K562 (cell line): ENCODE measurements around the gene EPB41L4B. TPM values are rescaled to one million over a fixed set of nuclear protein-coding genes. Genes with fewer than 3 reads are reported as not detected.

Experiments
- ATAC-seq: fragments of 200-7000 bp; cut with Tn5 transposase; 3 replicates; pipeline ENCODE4 v1.9.1; 2020; ENCODE audit warnings: moderate library complexity
- BruUV-seq: library from RNA; stranded (reverse); fragments of 400-500 nt; replicated peaks from 2 replicates; lab custom pipeline; 2021; lab: Mats Ljungman, UMichigan
- CTCF ChIA-PET: fragments of 300-600 bp; formaldehyde crosslinking; extraction: SDS; loops from one replicate; lab custom pipeline; 2021; ENCODE audit warnings: low intra/inter-chr PET ratio; lab: Yijun Ruan, JAX
- POLR2A ChIA-PET: fragments of 300-600, 350-650 bp; sonication (Branson Sonifier 250); formaldehyde crosslinking; extraction: SDS; loops from one replicate; lab custom pipeline; 2021; ENCODE audit warnings: antibody characterized with exemption, inconsistent platforms; lab: Yijun Ruan, JAX
- DNase-seq, 4 experiments: peaks; one replicate each; pipeline versions ENCODE4 v3.0.0 to v3.0.0-alpha.2; 2011 to 2018; ENCODE audit warnings: low spot score in 3 of 4, mixed read lengths in 3 of 4; ENCODE audit errors: extremely low read depth in 1 of 4
- FAIRE-seq: peaks from 2 replicates; lab custom pipeline; 2011; peaks lifted over from hg19 to GRCh38; lab: Jason Lieb, UNC
- H2AFZ ChIP-seq: 2 replicates; pipeline ENCODE4 v1.6.0; 2011; ENCODE audit warnings: low read depth, low read length, control low read depth, inconsistent platforms
- H3K27ac ChIP-seq: fragments of 200-600 bp; 3 replicates; pipeline ENCODE4 v1.8.0; 2011; ENCODE audit warnings: low read depth, mild to moderate bottlenecking, control low read depth, inconsistent platforms, low read length, moderate library complexity, mixed read lengths; ENCODE audit errors: extremely low read depth
- H3K27me3 ChIP-seq, 2 experiments: fragments of 300-600 bp in 1 of 2; 2 replicates in 1 of 2; 3 replicates in 1 of 2; pipeline versions ENCODE4 v1.6.0 to v1.8.0; 2011; ENCODE audit warnings: inconsistent platforms in 2 of 2, low read length in 2 of 2, mild to moderate bottlenecking in 1 of 2, mixed read lengths in 1 of 2, moderate library complexity in 1 of 2; ENCODE audit not compliant: control insufficient read depth in 2 of 2, insufficient read depth in 2 of 2
- H3K36me3 ChIP-seq: fragments of 300-600 bp; 3 replicates; pipeline ENCODE4 v1.8.0; 2011; ENCODE audit warnings: mild to moderate bottlenecking, low read length, inconsistent platforms; ENCODE audit not compliant: control insufficient read depth, insufficient read depth
- H3K4me1 ChIP-seq, 2 experiments: fragments of 200-600 bp in 1 of 2; replicated peaks in 1 of 2; 2 replicates in 1 of 2; 3 replicates in 1 of 2; pipeline versions ENCODE4 v1.5.1 to v1.8.0; 2011; ENCODE audit warnings: inconsistent platforms in 2 of 2, low read length in 2 of 2, mild to moderate bottlenecking in 1 of 2, mixed read lengths in 1 of 2, moderate library complexity in 1 of 2; ENCODE audit not compliant: control insufficient read depth in 2 of 2, insufficient read depth in 2 of 2
- H3K4me2 ChIP-seq: 2 replicates; pipeline ENCODE4 v1.6.1; 2011; ENCODE audit warnings: low read length, control low read depth, inconsistent platforms, mixed read lengths; ENCODE audit not compliant: insufficient read depth
- H3K4me3 ChIP-seq: fragments of 200-600 bp; sonication (generic), shearing (Covaris generic); 2 replicates; pipeline ENCODE4 v1.5.1; 2016; ENCODE audit warnings: control low read depth, inconsistent platforms
- H3K79me2 ChIP-seq: fragments of 200-600 bp; 3 replicates; pipeline ENCODE4 v1.8.0; 2011; ENCODE audit warnings: low read length, inconsistent platforms; ENCODE audit not compliant: control insufficient read depth, insufficient read depth
- H3K9ac ChIP-seq, 2 experiments: 2 replicates each; pipeline versions ENCODE4 v1.6.0 to v1.6.1; 2011; ENCODE audit warnings: low read depth in 2 of 2, low read length in 2 of 2, control low read depth in 1 of 2, inconsistent platforms in 1 of 2, mild to moderate bottlenecking in 1 of 2, mixed read lengths in 1 of 2; ENCODE audit not compliant: insufficient read depth in 1 of 2
- H3K9me1 ChIP-seq: one replicate; pipeline ENCODE4 v1.6.0; 2011; ENCODE audit warnings: inconsistent platforms, mild to moderate bottlenecking, low read length, moderate library complexity; ENCODE audit not compliant: control insufficient read depth, insufficient read depth
- H3K9me3 ChIP-seq: replicated peaks from 2 replicates; pipeline ENCODE4 v1.5.1; 2011; ENCODE audit warnings: low read depth, low read length, inconsistent platforms; ENCODE audit not compliant: control insufficient read depth, insufficient read depth
- H4K20me1 ChIP-seq: replicated peaks from 2 replicates; pipeline ENCODE4 v1.6.1; 2011; ENCODE audit warnings: low read length, inconsistent platforms, mixed read lengths; ENCODE audit not compliant: control insufficient read depth, insufficient read depth
- ADNP ChIP-seq: fragments of 200-800 bp; sonication (Bioruptor generic); IDR thresholded peaks from 2 replicates; pipeline ENCODE4 v1.6.1; 2016; ENCODE audit warnings: missing genetic modification characterization, missing compliant biosample characterization
- ARID3A ChIP-seq: IDR thresholded peaks from 2 replicates; pipeline ENCODE4 v1.6.1; 2012; ENCODE audit warnings: low read depth, low read length, improper control_type of control experiment, borderline replicate concordance
- DEAF1 ChIP-seq: fragments of 450-650 bp; formaldehyde crosslinking; IDR thresholded peaks from 2 replicates; pipeline ENCODE4 v1.4.0; 2020; ENCODE audit warnings: mild to moderate bottlenecking, moderate library complexity
- GABPA ChIP-seq: fragments of 200-800 bp; sonication (Bioruptor generic); conservative IDR thresholded peaks from 2 replicates; pipeline ENCODE4 v1.6.1; 2016; ENCODE audit warnings: low read depth, missing genetic modification characterization, missing compliant biosample characterization
- HDAC8 ChIP-seq: fragments of 450-650 bp; IDR thresholded peaks from 2 replicates; pipeline ENCODE4 v1.6.1; 2016; ENCODE audit warnings: mild to moderate bottlenecking, missing genetic modification characterization, moderate library complexity, missing compliant biosample characterization
- MXI1 ChIP-seq: IDR thresholded peaks from 2 replicates; pipeline ENCODE4 v1.6.1; 2011; ENCODE audit warnings: low read depth, mild to moderate bottlenecking, improper control_type of control experiment, low read length
- NFYB ChIP-seq: IDR thresholded peaks from 2 replicates; pipeline ENCODE4 v1.6.1; 2011; ENCODE audit warnings: mild to moderate bottlenecking, moderate library complexity; ENCODE audit not compliant: insufficient read length; ENCODE audit errors: extremely low read depth
- SMAD3 ChIP-seq: fragments of 450-650 bp; formaldehyde crosslinking; conservative IDR thresholded peaks from 2 replicates; pipeline ENCODE4 v1.4.0; 2020; ENCODE audit warnings: mild to moderate bottlenecking
- SMAD4 ChIP-seq: fragments of 250-450 bp; sonication (Bioruptor Pico); conservative IDR thresholded peaks from 2 replicates; pipeline ENCODE4 v1.8.0; 2021; ENCODE audit warnings: inconsistent platforms, mild to moderate bottlenecking, moderate library complexity
- U2AF1 ChIP-seq: fragments of 200-400 bp; formaldehyde crosslinking; optimal IDR thresholded peaks from 2 replicates; pipeline ENCODE3; 2017; ENCODE audit warnings: mild to moderate bottlenecking, low read depth, low read length, moderate library complexity
- ZNF395 ChIP-seq: fragments of 200-800 bp; sonication (Bioruptor generic); IDR thresholded peaks from 2 replicates; pipeline ENCODE4 v1.6.1; 2017; ENCODE audit warnings: missing genetic modification characterization, missing compliant biosample characterization
- ZNF408 ChIP-seq: fragments of 250-450 bp; sonication (Bioruptor Pico); IDR thresholded peaks from 2 replicates; pipeline ENCODE4 v1.4.0; 2020; ENCODE audit warnings: low read depth, mild to moderate bottlenecking, moderate library complexity
- ZNF41 ChIP-seq: fragments of 250-450 bp; sonication (Bioruptor Pico); conservative IDR thresholded peaks from 2 replicates; pipeline ENCODE4 v1.4.0; 2020; ENCODE audit warnings: mild to moderate bottlenecking
- WGBS: fragments of 100-300 bp; shearing (Covaris generic); methylation state at CpG from one replicate; pipeline ENCODE4 v1.1.6; 2016; ENCODE audit warnings: low coverage, mixed read lengths; ENCODE audit not compliant: insufficient coverage; ENCODE audit errors: missing lambda C conversion rate; 5-methylcytosine and 5-hydroxymethylcytosine counted together
- in situ Hi-C: fragments of 300-500 bp; cut with MboI; formaldehyde crosslinking; loops from 4 replicates; pipeline ENCODE4 v1.15.0; 2018; ENCODE audit warnings: inconsistent platforms, mixed read lengths
- intact Hi-C: fragments of 100-400 bp; cut with micrococcal nuclease; formaldehyde crosslinking; loops from 2 replicates; pipeline ENCODE4 v1.14.2; 2022
- polyA plus RNA-seq, 8 experiments: library from polyadenylated mRNA; depleted of rRNA in 4 of 8; stranded (reverse) in 5 of 8; unstranded in 3 of 8; fragments of >200 nt; fragmentation: Nextera tagmentation in 2 of 8; fragmentation: Illumina TruSeq in 1 of 8; extraction: Ambion mirVana in 2 of 8; extraction: Trizol in 1 of 8; gene quantifications; 2 replicates each; pipeline versions ENCODE4 v1.2.1 to v1.2.3, GENCODE V29; 2011 to 2014; ENCODE audit warnings: inconsistent platforms in 1 of 8, missing spikeins in 1 of 8
- total RNA-seq, 7 experiments: library from RNA; depleted of rRNA in 6 of 7; stranded (reverse); fragments of >200 nt in 6 of 7; fragmentation: Illumina TruSeq in 2 of 7; extraction: Trizol in 2 of 7; gene quantifications; 2 replicates each; pipeline versions ENCODE4 v1.2.1 to v1.2.3, GENCODE V29; 2011 to 2021; ENCODE audit warnings: low replicate concordance in 1 of 7
- TF ChIP-seq, protein P1 (sequence below): fragments of 450-650 bp; formaldehyde crosslinking; IDR thresholded peaks from 2 replicates; pipeline ENCODE4 v1.4.0; 2020; ENCODE audit warnings: mild to moderate bottlenecking, moderate library complexity

Gene EPB41L4B
- total and polyA plus RNA-seq, 9 of the 15 experiments (the other 6 are each of a cell fraction or from before 2014, with no cell fraction given) = 0.09 to 0.38 (median 0.21) TPM

DNA sequence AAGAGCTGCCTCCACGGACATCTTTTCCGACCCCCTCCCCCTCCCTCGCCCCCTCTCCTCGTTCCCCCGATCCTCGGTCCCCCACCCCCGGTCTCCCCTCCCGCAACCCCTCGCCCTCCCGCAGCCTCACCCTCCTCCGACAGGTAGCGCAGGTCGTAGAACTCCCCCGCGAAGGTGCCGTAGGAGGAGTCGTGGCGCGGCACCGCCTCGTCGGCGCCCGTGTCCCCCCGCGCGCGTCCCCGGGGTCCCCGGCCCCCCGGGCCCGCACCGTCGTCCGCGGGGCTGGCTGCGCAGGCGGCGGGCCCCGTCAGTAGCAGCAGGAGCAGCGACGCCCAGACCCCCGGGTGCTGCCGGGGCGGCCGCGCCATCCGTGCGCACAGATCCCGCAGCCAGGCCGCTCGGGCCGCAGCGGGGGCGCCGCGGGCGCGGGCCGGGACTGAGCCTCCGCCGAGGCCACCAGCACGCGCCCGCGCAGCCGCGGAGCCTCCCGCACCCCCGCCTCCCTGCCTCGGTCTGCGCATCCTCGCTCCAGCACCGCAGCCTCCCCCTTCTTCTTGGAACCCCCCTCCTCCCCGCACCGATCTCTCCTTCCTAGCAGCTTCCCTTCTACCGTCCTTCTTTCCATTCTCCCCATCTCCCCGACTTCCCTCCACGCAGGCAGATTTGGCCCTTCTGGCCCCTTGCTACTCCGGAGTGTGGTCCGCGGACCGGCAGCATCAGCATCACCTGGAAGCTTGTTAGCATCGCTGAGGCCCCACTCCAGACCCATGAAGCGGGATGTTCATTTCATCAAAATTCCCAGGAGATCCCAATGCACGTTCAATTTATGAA, 153.9 kb downstream of the EPB41L4B start, which contains the start of gene FRRS1L:
Gene FRRS1L (minus strand): TSS at position 479 of the 831 bp plus-strand sequence. CDS start 111 bp downstream, at position 368.
- Histone ChIP-seq H3K4me3 (no peak within 1 kb of the TSS), H3K27me3 (no peaks in the 10 kb centered on the region), H3K27ac (no peak within 1 kb of the TSS), H2AFZ (no peak within 1 kb of the TSS), H3K4me1 (peaks cover 0 to 5% of the 10 kb centered on the region in 2 experiments; a peak in 1 of 5 replicates), H3K9ac (no peak within 1 kb of the TSS), H3K9me1 (no peaks in the 10 kb centered on the region), H4K20me1 (no peaks in the 10 kb centered on the region), H3K79me2 (no peaks in the 10 kb centered on the region), H3K36me3 (no peaks in the 10 kb centered on the region), H3K4me2 (no peak within 1 kb of the TSS), H3K9me3 (0 out of 2 replicates have a peak, but pooled peaks cover 2% of the 10 kb centered on the region)
- ATAC-seq (no peak), FAIRE-seq (no peak), DNase-seq (no peak)
- in situ Hi-C loops (no loop called here), intact Hi-C loops (no loop called here)
- POLR2A ChIA-PET = no interaction called here
- no TSS peak for BruUV-seq
- CTCF ChIA-PET = no interaction called here
- WGBS = 86% methylated on average over 14 of the region's 86 CpGs
- TF ChIP-seq SMAD4 (CRISPR knock-in tag) = no peak
- no peak for TF ChIP-seq ZNF41
- TF ChIP-seq HDAC8 (tag) = no peak
- TF ChIP-seq DEAF1 (CRISPR knock-in tag) = no peak
- TF ChIP-seq MXI1 = no peak
- no peak for TF ChIP-seq ZNF395 (CRISPR knock-in tag)
- TF ChIP-seq U2AF1 = no peak
- TF ChIP-seq ARID3A = no peak
- TF ChIP-seq, protein P1, sequence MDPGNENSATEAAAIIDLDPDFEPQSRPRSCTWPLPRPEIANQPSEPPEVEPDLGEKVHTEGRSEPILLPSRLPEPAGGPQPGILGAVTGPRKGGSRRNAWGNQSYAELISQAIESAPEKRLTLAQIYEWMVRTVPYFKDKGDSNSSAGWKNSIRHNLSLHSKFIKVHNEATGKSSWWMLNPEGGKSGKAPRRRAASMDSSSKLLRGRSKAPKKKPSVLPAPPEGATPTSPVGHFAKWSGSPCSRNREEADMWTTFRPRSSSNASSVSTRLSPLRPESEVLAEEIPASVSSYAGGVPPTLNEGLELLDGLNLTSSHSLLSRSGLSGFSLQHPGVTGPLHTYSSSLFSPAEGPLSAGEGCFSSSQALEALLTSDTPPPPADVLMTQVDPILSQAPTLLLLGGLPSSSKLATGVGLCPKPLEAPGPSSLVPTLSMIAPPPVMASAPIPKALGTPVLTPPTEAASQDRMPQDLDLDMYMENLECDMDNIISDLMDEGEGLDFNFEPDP (CRISPR knock-in tag) = no peak
- no peak for TF ChIP-seq ADNP (tag)
- no peak for TF ChIP-seq NFYB
- TF ChIP-seq ZNF408 = no peak
- no peak for TF ChIP-seq SMAD3 (CRISPR knock-in tag)
- no peak for TF ChIP-seq GABPA (tag)
